ENCODE data around the gene ACAD8.
"Not testable (repeated sequence)": the region's sequence is repeated elsewhere in the genome, so short reads cannot be mapped to it uniquely, and the experiment has no call there.

The ACAD8 gene

GRCh38 chr11:134242376-134242775, 11.0 kb upstream of the ACAD8 start:
- DNase-seq = no peak

DNA sequence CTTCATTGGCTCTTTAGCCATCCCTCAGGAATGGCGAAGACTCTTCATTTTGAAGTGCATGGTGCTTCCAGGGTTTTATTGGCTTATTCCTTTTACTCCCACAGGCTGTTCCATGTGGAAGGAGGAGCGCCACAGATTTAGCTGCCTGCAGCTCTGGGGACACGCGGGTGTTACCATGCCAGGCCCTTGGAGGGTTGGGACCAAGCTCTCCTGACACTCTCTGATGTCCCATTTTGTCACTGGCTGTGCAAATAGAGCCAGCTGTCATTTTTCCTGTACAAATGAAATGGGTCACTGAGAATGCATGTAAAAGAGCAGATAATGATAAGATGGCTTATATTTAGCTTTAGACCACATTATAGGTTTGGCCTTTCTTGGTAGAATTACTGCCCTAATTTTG, 9.5 kb upstream of the ACAD8 start:
- DNase-seq = no peak

GRCh38 chr11:134244593-134244992, 8.8 kb upstream of the ACAD8 start:
- no peak for DNase-seq

DNA sequence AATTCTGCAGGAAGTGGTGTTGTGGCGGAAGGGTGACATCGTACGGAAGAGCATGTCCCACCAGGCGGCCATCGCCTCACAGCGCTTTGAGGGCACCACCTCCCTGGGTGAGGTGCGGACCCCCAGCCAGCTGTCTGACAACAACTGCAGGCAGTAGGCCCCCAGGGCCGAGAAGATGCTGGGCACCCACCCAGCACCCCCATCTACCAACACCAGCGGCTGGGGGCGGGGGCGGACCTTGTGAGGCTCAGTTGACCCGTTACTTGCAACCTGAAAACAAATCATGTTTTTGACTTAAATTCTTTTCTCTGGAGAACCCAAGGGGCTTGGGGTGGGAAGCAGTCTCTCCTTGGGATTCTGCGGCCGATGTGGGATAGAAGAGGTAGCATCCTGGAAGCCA, 7.9 kb upstream of the ACAD8 start:
- no peak for DNase-seq

DNA sequence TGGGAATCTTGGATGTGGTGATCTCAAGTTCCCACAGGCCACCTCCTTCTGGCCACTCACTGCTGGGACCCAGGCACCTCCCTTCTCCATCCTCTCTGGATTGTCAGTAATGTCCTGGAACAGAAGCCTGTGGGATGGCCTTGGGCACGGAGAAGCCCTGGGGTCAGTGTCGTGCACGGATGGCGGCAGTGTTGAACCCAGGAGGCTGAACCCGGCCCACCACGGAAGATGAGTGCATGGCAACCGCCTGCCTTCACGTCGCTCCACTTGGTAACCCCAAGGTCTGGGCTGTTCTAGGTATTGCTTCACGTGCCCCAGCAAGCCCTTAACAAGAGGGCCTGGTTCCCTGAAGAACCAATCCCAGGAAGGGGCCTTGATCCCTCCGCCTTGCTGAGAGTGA, 7.3 kb upstream of the ACAD8 start:
- no peak for DNase-seq

GRCh38 chr11:134246678-134247077, 6.7 kb upstream of the ACAD8 start:
- no peak for DNase-seq

DNA sequence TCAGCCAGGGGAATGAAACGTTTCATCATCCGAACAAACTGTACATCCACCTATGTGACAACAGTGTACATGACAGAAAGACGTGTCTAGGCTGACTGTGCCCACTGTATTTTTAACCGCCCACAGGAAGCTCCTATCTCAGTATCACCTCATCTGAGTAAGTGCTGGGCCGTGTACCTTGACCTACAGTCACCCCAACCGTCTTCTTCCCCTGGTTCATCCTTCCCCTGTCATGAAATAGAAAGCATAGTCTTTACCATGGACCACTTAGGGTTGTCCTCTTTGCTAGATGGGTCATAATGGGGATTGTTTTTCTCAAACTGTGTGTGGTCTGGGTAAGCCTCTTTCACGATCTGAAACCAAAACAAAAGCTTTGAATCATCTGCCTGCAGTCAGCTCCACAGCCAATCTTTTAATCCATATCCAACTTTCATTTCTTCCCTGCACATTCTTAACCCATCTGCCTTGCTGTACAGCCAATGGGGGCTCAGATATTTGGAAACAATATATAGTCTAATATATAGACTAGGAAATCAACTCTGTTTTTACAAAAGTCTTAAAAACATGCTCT, 4.4 kb upstream of the ACAD8 start:
- DNase-seq = no peak

- DNase-seq = no peak
These were observed 3.1 kb upstream of the ACAD8 start for GRCh38 chr11:134250246-134250645.

DNA sequence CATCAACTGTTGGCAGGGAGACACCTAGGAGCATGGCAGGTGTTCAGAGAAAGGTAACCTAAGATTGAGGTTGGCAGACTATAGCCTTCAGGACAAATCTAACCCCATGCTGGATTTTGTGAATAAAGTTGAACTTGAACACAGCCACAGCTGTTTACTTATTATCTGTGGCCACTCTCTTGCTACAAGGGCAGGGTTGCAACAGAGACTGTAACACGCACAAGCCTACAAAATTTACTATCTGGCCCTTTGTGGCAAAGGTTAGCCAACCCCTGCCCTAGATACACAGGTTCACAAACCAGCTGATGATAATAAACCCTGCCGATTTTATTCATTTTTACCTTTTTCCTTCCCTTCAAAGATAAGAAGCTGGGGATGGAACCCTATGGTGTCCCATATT, 2.7 kb upstream of the ACAD8 start:
- no peak for DNase-seq

- no peak for DNase-seq
These were observed 801 bp upstream of the ACAD8 start for GRCh38 chr11:134252346-134253187.

DNA sequence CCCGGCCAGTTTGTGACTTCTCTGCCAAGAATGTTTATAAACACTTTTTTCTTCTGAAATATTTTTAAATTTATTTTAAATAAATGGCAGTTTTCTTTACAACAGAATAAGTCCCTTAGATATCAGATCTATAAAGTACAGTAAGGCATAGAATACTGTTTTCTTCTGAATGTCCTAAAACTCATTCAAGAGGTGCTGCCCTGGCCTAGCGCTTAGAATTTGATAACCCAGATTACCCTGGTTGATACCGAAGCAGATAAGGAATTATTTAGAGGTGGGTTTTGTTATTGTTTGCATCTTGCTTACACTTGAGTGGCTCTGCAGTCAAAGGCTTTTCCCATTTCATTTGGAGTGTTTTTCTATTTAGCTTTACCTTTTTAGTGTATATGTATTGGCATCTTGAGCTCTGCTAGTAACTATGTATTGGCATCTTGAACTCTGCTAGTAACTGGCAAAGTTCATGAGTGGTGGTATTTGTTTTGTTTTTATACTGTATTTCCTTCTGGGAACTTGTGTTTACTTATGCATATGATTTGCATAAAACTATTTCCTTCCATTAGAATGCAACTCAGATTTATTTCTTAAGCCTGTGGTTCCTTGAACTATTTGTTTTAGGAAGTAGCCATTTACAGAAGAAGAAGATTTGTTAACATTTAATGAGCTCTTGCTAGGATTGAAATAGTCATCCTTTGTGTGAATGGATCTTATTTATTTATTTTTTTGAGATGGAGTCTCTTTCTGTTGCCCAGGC, 1.2 kb downstream of the ACAD8 start:
- no peak for DNase-seq

DNA sequence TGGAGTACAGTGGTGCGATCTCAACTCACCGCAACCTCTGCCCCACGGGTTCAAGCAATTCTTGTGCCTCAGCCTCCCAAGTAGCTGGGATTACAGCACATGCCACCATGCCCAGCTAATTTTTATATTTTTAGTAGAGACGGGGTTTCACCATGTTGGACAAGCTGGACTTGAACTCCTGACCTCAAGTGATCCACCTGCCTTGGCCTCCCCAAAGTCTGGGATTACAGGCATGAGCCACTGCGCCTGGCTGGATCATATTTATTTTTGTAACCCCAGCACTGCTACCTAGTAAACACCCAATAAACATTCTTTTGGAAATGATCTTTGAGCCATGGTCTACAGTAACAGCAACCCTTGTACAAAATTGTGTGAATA, 1.8 kb downstream of the ACAD8 start:
- DNase-seq = not testable (repeated sequence)

DNA sequence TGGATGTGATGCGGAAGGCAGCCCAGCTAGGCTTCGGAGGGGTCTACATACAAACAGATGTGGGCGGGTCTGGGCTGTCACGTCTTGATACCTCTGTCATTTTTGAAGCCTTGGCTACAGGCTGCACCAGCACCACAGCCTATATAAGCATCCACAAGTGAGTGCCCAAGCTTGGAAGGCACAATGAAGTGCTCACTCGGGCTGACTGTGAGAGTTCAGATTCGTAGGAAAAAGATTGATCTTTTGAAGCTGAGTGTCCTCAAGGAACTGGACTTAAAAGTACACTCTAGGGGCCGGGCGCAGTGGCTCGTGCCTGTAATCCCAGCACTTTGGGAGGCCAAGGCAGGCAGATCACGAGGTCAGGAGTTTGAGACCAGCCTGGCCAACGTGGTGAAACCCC, 3.7 kb downstream of the ACAD8 start:
- no peak for DNase-seq

DNA sequence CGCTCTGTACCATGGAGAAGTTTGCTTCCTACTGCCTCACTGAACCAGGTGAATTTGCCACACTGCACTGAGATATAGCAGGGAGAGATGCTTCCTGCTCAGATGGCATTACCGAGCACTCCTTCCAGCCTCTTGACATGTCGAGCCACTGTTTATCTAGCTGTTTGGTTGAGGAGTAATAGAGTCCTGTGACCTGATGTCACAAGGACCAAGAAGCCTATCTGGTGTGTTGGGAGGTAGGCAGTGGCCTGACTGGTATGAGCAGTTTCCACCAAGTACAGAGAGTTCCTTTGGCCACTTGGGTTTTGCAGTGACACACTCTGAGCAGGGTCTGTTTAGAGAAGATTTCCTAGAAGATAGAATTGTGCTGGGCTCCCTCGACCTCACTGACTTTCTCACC, 5.2 kb downstream of the ACAD8 start:
- no peak for DNase-seq

GRCh38 chr11:134260503-134260902, 7.1 kb downstream of the ACAD8 start:
- DNase-seq = no peak

DNA sequence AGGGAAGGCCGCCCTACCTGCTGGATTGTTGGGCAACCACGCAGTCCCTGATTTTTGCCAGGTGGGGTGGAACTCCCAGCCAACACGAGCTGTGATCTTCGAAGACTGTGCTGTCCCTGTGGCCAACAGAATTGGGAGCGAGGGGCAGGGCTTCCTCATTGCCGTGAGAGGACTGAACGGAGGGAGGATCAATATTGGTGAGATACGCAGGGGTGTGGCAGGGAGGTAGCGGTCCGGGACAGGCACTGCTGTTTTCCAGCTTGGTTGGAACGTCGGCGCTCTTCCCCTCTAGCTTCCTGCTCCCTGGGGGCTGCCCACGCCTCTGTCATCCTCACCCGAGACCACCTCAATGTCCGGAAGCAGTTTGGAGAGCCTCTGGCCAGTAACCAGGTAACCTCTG, 7.6 kb downstream of the ACAD8 start:
- DNase-seq = no peak

- no peak for DNase-seq
These were observed 8.5 kb downstream of the ACAD8 start for GRCh38 chr11:134261626-134262488.

DNA sequence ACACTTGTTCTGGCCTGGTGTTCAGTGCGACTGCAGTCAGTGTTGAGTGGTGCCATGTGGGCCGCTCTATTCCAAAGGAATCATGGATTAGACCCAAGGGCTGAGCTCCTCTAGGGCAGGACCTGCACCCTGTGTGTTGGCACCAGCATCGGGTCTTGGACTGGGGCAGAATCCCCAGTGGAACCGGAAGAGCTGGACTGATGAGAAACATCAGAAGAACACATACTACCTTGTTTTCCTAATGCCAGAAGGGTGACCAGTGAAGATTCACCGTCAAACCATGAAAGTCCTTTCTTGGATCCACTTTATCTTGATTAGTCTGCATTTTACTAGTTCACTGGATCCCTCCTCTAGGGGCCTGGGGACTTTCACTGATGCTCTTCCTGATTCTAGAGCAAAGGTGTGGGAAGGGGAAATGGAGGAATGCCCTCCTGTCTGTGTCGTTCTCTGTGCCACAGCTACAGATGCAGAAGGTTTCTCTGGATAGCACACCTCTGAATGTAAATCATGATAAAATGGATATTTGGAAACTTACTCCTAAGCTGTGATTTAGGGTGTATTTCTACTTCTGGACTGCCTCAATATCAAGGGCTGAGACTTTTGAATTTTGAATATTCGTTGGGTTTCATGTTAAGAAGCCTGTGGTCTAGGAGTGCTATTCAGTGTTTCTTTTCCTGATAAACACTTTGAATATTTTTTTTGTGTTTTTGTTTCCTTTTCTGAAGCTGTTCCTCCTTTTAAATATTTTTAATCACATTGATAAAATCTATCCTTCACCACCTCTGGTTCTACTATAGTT, 11.8 kb downstream of the ACAD8 start:
- no peak for DNase-seq

- no peak for DNase-seq
These were observed 13.1 kb downstream of the ACAD8 start for GRCh38 chr11:134266440-134266839.

- DNase-seq = no peak
These were observed 13.5 kb downstream of the ACAD8 start for GRCh38 chr11:134266841-134267251.

DNA sequence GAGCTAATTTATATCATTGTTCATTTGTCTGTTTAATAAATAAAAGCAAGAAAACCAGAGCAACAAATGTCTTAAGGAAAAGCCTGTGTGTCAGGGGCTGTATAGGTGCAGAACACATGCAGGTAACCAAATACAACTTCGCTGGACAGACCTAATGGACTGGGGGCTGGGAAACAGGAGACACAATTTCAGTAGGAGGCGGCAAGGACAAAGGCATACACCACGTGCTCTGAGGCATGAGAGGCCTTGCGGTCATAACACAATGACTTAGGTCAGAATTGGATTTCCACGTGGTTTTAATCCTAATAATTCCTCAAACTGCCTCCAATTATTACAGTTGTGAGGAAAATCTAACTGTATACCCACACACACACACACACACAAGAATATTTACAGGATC, 14.1 kb downstream of the ACAD8 start:
- no peak for DNase-seq

- no peak for DNase-seq
These were observed 14.6 kb downstream of the ACAD8 start for GRCh38 chr11:134267966-134268365.

All from NCI-H1694 treated with DMSO at 0.1 percent for 48 hours (cell line).